Measurements from ENCODE around the gene TRPV2. TPM values are rescaled to one million over a fixed set of nuclear protein-coding genes. Genes with fewer than 3 reads are reported as not detected.

The TRPV2 gene
- total RNA-seq, 1 experiment from 2014 or later: 1.0 TPM

DNA sequence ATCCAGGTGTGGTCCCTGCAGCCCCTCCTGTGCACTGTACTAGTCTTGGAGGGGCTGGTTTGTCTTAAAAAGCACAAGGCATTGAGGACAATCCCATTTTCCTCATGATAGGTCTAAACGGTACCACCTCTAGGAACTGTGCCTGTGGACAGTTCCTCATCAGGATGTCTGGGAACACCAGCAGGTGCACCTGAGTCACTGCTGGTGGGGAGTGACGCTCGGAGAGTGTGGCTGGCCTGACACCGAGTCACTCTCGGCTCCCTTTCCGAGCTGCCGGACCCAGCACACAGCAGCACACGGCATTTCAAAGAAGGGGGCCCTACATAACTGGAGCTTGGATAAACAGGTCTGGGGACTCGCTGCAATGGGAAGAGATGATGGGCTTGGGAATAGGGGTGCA, 51.0 kb downstream of the TRPV2 start:
- Mint-ChIP-seq H3K27me3 (ENCODE audit: low read depth) (no peaks in the 10 kb centered on the region), H3K4me3 (no peak overlapping the region), H3K36me3 (ENCODE audit: insufficient read depth in 1 of 3, low read depth in 3 of 3) (peaks cover 0 to 7% (median 6%) of the 10 kb centered on the region in 3 experiments; a peak in 5 of 7 replicates), H3K4me1 (peaks cover 23 to 40% of the 10 kb centered on the region in 2 experiments), H3K9me3 (no peaks in the 10 kb centered on the region), H3K27ac (no peak overlapping the region)
- Histone ChIP-seq H2BK120ac (ENCODE audit: low read depth, low read length, poor library complexity, severe bottlenecking) (no peak overlapping the region), H3K27me3 (ENCODE audit: insufficient read depth, low read length) (no peaks in the 10 kb centered on the region), H3K4me2 (ENCODE audit: insufficient read depth, insufficient read length, low read length) (no peak overlapping the region), H3K79me1 (ENCODE audit: insufficient read depth, low read depth, low read length, poor library complexity, severe bottlenecking) (no peaks in the 10 kb centered on the region), H4K5ac (ENCODE audit: insufficient read length, low read depth, low read length) (no peak overlapping the region), H3K27ac (ENCODE audit: insufficient read length, low read depth, low read length) (no peak overlapping the region), H3K4me1 (ENCODE audit: insufficient read depth, low read length) (no peaks in the 10 kb centered on the region), H3T11ph (ENCODE audit: low read length) (no peak overlapping the region), H2BK5ac (ENCODE audit: insufficient read length, low read length) (no peak overlapping the region), H4K20me1 (ENCODE audit: control insufficient read depth, insufficient read depth, insufficient read length) (no peaks in the 10 kb centered on the region), H3K14ac (ENCODE audit: insufficient read depth, low read length) (no peak overlapping the region), H2BK12ac (ENCODE audit: insufficient read length, low read depth, low read length) (no peak overlapping the region), H2BK15ac (ENCODE audit: low read depth, low read length) (no peak overlapping the region), H3K23me2 (ENCODE audit: insufficient read length, low read depth, low read length, poor library complexity, severe bottlenecking) (no peaks in the 10 kb centered on the region), H3K18ac (ENCODE audit: insufficient read length, low read depth, low read length) (no peak overlapping the region), H3K56ac (ENCODE audit: insufficient read length, low read depth, low read length) (no peak overlapping the region), H3K9me3 (ENCODE audit: control insufficient read depth, low read depth, low read length) (no peaks in the 10 kb centered on the region), H4K91ac (ENCODE audit: insufficient read length, low read depth, low read length) (no peak overlapping the region), H3K9ac (ENCODE audit: extremely low read depth, insufficient read length, low read length) (no peak overlapping the region), H3K23ac (ENCODE audit: insufficient read length, low read depth, low read length) (no peak overlapping the region), H3K79me2 (ENCODE audit: insufficient read depth, low read length) (no peaks in the 10 kb centered on the region), H2AFZ (ENCODE audit: low read length) (no peak overlapping the region), H3K4ac (ENCODE audit: low read depth, low read length) (no peak overlapping the region), H4K8ac (replicated peaks; ENCODE audit: insufficient read length, low read depth, low read length) (no peak overlapping the region), H2BK20ac (ENCODE audit: low read depth, low read length, poor library complexity, severe bottlenecking) (no peak overlapping the region), H2AK5ac (ENCODE audit: insufficient read length, low read length) (no peak overlapping the region)
- no CpG with 5 or more reads among the region's 9 CpGs for WGBS (ENCODE audit: extremely low coverage, insufficient read length, low lambda C conversion rate)
- TF ChIP-seq, protein P1, sequence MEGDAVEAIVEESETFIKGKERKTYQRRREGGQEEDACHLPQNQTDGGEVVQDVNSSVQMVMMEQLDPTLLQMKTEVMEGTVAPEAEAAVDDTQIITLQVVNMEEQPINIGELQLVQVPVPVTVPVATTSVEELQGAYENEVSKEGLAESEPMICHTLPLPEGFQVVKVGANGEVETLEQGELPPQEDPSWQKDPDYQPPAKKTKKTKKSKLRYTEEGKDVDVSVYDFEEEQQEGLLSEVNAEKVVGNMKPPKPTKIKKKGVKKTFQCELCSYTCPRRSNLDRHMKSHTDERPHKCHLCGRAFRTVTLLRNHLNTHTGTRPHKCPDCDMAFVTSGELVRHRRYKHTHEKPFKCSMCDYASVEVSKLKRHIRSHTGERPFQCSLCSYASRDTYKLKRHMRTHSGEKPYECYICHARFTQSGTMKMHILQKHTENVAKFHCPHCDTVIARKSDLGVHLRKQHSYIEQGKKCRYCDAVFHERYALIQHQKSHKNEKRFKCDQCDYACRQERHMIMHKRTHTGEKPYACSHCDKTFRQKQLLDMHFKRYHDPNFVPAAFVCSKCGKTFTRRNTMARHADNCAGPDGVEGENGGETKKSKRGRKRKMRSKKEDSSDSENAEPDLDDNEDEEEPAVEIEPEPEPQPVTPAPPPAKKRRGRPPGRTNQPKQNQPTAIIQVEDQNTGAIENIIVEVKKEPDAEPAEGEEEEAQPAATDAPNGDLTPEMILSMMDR (conservative IDR thresholded peaks at IDR 0.05): no peak
- no peak for DNase-seq
